Stimulated activated CD8-positive, alpha-beta memory T cell treated with anti-CD3 and anti-CD28 coated beads, Interleukin-7, amount 100 ng/mL, for 1 hour (primary cell): Measurements from ENCODE around the gene TNRC18.
A peak's percentile ranks its signal among the peaks of the same experiment; 100 is the strongest.
"Not testable (repeated sequence)": the region's sequence is repeated elsewhere in the genome, so short reads cannot be mapped to it uniquely, and the experiment has no call there.

ENCODE experiments used
- DNase-seq, 2 donors: peaks; one replicate each; pipeline ENCODE4 v3.0.0-alpha.2; 2020; ENCODE audit warnings: low read depth in 2 of 2

The TNRC18 gene

DNA sequence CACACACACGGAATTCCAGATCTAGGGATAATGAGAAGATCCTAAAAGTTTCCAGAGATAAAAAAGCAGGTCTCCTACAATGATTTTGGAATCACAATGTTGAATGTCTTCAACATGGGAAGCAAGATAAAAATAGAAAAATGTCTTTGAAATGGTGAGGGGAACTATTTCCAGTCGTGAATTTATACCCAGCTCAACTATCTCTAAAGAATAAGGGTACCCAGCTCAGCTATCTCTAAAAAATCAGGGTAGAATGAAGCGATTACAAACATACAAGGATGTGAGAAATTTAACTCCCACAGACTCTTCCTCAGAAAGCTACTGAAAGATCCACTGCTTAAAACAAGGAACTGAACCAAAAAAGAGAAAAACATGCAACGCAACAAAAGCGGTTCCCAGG is 105.0 kb downstream of the TNRC18 start:
- not testable (repeated sequence) for DNase-seq

DNA sequence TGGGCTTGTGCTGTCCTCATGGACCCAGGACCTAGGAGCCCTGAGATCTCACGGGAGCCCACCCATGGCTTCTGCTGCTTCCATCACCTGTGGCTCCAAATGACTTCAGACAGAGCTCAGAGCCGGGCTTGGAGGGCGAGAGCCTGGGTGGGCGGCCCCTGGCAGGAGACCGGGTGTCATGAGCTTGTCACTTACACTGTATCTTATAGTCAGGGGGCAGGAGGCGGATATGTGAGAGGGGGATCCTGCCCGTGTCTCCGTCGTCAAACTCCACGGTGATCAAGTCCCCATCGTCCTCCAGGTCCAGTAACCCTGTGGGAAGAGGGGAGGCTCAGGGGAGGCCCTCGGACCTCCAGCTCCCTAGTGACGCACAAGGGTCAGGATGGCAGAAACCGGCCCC is 107.9 kb downstream of the TNRC18 start:
- DNase-seq: no peak

DNA sequence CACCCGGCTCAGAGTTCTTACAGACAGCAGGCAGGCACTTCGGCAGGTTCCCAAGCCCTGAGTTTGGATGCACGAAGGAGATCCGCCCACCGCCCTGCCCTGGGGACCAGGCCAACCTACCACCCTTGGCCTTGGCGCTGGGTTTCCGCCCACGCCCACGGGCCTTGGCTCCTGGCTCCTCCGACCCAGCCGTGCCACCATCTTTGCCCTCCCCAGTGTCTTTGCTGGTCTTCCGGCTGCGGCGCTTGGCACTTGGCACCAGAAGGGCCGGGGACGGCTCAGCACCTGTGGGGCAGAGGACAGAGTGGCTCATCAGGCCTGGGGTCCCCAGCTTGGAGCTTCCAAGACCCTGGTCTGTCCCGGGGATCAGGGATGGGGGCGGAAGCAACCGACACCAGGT is 108.8 kb downstream of the TNRC18 start:
- no peak for DNase-seq

DNA sequence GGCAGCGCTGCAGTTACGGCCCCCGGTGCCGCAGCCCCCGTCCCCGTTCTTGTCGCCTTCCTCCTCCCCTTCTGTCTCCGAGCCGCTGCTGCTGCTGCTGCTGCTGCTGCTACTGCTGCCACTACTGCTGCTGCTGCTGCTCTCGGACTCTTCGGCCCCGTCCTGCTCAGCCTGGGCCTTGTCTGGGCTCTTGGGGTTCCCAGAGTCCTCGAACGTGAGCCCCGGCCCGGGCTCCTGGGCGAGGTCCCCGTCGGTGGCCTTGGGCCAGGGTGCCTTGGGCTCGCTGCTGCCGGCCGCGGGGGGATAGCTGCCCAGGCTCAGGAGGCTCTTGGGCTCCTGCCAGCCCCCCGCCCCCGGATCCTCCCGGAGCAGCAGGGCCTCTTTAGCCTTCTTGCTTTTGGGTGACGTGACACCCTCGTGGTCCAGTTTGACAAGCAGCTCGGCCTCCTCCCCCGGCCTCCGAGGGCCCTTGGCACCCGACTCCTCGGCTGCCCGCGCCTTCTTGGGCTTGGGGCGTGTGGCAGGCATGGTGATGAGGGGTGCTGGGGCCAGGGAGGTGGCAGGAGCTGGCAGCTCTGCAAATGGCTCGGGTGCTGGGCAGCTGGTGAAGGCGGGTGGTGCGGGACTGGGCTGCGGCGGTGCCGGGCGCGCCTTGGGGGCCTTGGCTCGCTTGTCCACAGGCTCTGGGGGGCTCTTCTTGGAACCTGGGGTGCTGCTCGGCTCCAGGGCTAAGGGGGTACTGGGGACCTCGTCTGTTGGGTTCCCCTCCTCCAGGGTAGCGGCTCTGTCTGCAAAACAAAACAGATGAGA is 110.4 kb downstream of the TNRC18 start:
- DNase-seq: not testable (repeated sequence)

DNA sequence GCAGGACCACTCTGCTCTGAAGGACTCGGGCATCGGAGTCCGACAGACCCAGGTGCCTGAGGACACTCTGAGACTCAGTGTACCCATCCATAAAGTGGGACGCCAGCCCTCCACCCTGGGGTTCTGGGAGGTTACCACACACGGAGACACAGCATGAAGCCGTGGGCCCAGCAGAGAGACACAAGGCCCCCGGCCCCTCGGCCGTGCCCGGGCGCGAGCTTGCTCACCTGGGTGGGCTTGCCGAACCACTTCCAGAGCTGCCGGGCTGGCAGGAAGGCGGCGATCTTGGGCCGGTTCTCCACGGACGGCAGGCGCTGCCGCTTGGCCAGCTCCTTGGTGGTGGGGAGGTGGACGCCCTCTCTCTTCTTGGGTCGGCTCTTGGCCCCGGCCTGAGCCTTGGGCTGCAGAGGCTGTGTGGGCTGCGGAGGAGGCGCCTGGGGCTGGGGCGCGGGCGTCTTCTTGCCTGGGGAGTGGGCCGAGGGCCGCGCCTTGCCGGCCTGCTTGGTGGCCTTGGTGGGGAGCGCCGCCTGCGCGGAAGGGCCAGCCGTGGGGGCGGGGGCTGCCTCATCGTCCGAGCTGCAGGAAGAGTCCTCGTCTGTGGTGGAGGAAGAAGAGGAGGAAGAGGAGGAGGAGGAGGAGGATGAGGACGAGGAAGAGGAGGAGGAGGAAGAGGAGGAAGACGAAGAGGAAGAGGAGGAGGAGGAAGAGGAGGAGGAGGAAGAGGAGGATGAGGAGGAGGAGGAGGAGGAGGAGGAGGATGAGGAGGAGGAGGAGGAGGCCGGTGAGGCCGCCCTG is 111.2 kb downstream of the TNRC18 start:
- DNase-seq: not testable (repeated sequence)

DNA sequence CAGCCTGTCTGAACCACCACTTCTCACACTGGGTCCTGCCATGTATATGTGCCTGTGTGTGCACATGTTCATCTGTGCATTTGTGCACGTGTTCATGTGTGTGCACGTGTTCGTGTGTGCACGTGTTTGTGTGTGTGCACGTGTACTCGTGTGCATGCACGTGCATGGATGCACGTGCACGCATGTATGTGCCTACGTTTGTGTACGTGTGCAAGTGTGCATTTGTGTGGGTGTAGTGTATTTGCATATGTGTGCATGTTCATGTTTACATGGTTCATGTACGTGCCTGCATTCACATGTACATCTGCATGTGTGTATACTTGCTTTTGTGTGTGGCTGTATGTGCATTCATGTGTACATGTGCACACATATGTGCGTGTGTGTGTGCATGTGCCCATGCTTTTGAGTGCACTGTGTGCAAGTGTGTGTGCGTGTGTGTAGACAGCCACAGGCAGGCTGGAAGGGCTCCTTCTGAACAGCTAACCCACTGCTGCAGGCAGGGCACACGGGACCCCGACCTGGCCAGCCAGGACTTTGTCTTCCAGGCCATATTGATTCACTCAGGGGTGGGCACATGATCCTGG is 112.7 kb downstream of the TNRC18 start:
- DNase-seq: no peak

DNA sequence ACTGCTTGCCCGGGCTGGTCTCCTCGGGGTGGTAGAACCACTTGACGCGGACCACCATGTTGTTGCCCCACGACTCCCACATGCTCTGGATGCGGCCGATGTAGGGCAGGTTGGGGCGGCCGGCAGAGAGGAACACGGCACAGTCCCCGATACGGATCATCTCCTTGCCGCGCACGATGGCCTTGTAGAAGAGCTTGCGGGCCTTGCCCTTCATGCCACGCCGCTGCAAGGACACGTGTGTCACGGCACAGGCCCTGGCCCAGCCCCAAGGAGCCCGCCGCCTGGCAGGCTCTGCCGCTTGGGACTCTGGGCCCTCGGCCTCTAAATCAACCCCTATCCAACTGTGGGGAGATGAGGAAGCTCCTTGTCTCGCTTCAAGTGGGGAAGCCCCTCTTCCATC is 114.5 kb downstream of the TNRC18 start:
- DNase-seq: no peak

DNA sequence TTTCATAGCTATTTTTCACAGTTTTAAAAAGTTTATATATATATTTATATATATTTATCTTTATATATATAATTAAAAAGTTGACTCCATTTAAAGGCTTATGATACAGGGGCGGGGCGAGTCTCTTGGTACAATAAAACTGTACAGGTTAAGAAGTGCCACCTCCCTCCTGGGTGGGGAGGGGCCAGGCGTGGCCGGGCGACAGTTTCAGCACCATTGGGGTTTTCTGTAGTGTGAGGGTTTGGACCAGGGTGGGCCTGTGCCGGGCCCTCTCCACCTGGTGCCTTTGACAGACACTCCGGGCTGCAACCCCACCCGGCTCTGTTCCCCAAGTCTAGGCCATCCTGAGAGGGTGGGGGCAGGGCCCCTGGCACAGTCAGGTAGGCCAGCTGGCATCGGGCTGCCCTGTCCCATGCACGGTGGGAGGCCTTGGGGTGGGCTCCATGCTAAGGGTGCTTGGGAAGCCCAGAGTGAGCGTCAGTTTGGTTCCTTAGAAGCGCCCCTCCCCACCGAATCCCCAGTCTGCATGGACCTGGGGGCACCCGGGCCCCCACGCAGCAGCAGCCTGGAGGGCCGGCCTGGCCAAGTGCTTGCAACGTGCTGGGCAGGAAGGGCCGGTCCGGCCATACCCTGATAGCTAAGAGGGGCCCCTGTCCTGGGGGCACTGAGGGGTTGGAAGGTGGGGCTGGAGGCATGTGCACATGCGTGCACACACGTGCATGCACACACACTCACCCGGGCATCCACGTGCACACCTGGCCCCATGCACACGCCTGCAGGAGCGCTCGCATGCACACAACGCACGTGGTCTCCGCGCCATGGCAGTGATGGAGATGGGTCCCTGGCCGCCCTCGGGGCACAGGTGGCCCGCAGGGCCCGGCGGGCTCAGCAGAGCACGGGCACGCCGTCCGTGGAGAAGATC is 116.2 kb downstream of the TNRC18 start:
- not testable (repeated sequence) for DNase-seq

DNA sequence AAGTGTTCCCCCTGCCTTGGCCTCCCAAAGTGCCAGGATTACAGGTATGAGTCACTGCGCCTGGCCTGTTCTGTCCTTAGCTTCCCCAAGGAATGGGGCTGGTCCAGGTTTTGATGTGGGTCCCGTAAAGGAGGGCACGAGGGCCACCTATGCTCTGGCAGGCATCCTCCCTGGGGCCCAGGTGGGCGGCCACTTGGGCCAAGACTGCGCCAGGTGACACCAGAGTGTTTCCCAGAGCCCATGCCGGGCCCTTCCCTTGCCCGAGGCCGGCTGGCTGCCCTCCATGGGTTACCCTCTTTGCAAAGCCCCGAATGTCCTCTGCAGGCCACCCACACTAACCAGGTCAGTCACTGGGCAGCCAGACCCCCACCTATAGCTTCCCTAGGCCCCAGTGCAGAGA is 118.6 kb downstream of the TNRC18 start:
- not testable (repeated sequence) for DNase-seq

DNA sequence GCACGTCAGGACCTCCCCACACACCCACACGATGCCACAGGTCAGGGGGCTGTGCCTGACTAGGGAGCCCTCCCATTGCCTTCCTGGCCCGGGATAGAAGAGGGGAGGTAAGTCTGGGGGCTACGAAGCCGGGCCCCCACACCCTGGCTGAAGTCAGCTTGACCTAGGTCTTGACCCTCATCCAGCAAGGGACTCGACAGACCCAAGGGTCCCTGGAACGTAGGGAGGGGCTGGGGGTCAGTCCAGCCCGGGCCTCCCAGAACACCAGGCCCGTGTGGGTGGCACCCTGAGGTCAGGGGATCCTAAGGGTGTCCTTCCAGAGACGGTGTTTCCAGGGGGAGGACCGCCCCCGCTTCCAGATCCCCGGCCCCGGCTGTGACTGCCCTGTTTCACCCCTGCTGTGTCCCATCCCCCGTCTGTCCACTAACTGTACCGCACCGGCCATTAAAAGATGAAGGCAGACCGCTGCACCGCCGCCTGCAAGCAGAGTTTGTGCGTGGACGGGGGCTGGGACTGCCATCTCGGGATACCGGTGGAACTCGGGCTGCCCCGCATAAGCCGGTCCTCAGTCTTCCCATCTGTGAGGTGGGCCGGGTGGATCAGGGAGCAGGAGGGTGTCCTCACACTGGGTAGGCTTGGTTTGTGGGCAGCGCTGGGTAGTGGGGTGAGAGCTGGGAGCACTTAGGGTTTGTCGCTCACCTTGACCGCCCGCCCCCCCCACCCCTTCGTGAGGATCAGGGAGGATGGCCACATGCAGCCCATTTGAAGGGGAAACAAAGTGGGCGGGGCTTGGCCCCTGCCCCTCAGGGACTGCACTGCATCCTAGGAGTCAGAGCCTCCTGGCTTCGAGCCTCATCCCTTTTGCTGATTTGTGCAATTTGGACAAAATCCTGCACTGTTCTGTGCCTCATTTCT is 119.8 kb downstream of the TNRC18 start:
- DNase-seq: no peak

DNA sequence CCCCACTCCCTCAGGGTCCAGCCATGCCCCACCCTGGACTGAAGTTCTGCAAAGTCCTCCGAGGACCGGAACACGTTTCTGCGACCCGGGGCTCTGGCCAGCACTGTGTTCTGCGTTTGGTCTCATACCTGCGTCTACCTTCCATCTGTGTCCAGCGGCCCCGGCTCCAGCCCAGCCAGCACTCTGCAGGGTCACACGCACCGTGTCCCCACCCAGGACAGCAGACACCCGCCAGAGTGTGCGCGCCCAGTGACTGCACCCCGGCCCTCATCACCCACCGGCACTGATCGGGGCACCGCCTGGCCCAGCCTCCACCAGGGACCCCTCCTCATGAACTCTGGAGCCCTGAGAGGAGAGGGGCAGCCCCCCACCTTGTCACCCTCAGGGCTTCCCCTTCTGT is 120.6 kb downstream of the TNRC18 start:
- no peak for DNase-seq

DNA sequence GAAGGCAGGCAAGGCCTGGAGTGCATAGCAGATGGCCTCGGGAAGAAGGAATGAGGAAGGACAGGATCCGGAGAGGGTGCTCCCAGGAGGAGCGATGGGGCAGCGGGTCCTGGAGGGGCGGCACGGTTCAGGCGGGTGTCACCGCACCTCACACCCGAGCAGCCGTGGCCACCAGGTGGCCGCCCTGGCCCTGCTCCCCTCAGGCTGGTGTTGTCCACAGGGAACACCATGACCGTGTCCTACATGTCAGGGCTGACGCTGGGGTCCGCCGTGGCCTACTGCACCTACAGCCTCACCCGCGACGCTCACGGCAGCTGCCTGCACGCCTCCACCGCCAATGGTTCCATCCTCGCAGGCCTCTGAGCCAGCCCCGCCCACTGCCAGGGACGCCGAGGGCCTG is 121.1 kb downstream of the TNRC18 start:
- DNase-seq: no peak

DNA sequence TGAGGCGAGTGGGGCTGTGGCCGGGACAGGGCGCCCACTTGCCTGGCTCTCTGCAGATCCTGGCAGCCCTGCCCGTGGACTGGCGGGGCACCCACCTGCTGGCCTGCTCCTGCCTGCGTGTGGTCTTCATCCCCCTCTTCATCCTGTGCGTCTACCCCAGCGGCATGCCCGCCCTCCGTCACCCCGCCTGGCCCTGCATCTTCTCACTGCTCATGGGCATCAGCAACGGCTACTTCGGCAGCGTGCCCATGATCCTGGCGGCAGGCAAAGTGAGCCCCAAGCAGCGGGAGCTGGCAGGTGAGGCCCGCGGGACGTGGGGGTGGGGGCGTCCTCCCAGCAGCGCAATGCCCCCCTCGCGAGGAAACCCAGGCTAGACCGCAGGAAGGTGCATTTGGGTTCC is 123.3 kb downstream of the TNRC18 start:
- DNase-seq: no peak

DNA sequence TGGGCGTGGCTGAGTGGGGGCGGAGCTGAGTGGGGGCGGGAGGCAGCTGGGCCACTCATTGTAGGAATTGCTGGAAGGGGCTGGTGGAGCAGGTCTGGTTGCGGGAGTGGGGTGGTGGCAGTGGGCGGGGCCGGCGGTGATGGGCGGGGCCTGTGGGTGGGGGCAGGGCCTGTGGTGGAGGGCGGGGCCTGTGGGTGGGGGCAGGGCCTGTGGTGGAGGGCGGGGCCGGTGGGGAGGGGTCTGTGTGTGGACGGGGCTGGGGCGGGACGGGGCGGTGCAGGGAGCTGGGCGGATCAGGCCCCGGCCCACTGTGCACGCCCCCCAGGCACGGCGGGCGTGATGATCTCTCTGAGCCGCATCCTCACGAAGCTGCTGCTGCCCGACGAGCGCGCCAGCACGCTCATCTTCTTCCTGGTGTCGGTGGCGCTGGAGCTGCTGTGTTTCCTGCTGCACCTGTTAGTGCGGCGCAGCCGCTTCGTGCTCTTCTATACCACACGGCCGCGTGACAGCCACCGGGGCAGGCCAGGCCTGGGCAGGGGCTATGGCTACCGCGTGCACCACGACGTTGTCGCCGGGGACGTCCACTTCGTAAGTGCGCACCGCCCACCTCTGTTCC is 126.9 kb downstream of the TNRC18 start:
- DNase-seq: peak; percentile 24 to 47

DNA sequence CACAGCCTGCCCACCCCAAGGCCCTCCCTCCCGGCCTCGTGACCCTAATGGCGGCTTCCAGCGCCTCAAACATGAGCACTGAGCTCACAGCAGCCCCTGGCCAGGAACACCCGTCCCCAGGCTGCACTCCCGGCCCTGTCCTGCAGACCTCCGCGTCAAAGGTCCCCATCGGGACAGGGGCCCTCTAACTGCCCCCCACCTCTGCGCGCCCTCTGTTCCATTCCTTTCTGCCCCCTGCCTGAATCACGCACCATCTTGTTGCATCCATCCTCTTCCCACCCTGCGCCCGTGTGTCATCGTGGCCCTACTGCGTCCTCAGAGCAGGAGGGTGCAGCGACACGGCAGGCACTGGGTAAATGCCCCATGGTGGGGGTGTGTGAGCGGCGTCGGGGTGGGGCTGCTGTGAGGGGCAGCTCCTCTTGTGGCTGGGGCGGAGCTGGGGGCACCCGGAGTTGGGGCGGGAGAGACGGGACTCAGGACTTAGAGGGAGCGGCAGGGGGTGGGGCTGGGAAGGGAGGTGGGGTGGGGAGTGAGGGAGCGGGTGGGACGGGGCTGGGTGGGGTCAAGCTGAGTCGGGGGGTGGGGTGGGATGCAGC is 127.5 kb downstream of the TNRC18 start:
- no peak for DNase-seq

DNA sequence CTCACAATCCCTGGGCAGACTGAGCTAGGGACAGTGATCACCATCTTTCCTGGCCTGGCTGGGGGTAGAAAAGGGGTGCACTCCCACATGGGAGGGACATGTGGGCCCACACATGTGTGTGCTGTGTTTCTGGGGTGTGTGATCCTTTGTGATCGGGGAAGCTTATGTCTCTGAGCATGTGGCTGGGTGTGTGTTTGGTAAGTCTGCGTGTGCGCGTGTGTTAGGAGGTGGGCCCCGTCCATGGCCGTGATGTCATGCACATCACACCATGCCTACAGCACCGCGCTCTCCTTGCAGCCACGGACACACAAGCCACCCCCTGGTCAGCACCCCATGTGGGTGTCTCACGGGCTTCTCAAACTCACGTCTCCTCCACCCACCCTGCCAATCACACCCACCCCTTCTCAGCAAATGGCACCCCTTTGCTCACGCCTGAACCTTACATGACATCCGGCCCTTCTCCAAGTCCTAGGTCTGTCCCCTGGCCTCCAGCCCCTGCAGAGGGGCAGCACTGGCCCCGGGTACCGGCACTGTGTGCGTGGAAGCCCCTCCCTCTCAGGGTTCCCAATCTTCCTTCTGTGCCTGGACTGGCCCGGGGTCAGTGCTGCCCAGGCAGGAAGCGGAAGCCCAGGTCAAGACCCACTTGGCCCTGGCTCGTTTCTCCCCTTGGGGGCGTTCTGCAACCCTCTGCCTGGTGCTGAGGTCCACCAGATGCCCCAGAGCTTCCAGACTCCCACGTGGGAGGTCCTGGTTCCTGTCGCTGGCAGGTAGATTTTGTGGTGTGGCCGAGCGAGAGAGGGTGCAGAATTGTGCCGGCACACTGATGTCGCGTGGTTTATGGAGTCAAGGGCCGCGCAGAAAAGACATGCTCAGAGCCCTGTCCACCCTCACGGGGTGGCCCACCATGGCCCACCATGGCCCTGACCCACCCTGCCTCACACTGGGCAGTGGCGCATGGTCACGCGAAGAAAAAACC is 128.3 kb downstream of the TNRC18 start:
- no peak for DNase-seq

DNA sequence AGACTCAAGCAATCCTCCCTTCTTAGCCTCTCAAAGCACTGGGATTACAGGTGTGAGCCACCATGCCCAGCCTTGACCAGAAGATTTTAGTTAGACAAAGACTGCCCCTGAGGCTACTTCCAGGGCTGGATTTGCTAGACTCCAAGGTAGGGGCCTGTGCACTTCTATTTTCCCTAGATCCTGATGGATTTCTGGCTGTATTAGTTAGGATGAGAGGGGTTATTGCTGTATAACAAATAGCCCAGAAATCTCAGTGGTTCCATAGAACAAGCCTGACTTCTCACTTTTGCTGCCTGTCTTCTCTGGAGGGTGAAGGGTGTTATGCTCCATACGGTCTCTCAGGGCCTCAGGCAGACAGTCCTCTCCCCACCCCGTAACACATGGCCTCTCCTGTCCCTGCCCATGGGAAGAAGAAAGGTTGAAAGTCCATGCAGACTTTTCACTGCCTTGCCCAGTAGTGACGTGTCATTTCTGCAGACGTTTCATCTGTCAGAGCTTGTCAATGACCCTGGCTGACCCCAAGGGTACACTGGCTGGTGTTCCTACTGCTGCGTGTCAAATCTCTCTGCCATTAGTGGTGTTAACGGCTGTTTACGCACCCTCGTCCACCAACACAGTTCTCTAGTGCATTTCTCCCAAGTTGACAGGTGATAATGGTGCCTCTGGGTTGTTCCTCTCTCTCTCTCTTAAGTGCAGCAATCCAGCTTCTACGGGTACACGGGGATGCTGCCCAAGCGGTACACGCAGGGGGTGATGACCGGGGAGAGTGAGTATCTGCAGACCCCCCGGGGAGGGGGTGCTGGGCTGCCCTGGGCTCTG is 129.3 kb downstream of the TNRC18 start:
- DNase-seq: no peak
